Retinal pigment epithelial cell (primary cell): ENCODE results near the gene ERP27.

Experiments used
- DNase-seq: peaks from one replicate; pipeline ENCODE4 v3.0.0-alpha.2; 2010; ENCODE audit warnings: low read depth
- H3K4me3 ChIP-seq: 2 replicates; pipeline ENCODE4 v1.5.1; 2011; ENCODE audit warnings: mild to moderate bottlenecking, low read length, control low read depth, moderate library complexity
- CTCF ChIP-seq: conservative IDR thresholded peaks from 2 replicates; pipeline ENCODE4 v1.5.1; 2011; ENCODE audit warnings: low read depth, low read length, control low read depth, inconsistent platforms

Gene ERP27

GRCh38 chr12:14874882-14875281 lies 63.5 kb downstream of the ERP27 start:
- H3K4me3 ChIP-seq, result no peak overlapping the region
- no peak for DNase-seq
- no peak for TF ChIP-seq CTCF

GRCh38 chr12:14873440-14874185 lies 64.7 kb downstream of the ERP27 start:
- TF ChIP-seq CTCF, result no peak
- no peak overlapping the region for H3K4me3 ChIP-seq
- no peak for DNase-seq

- no peak for TF ChIP-seq CTCF
- no peak for DNase-seq
- no peak overlapping the region for H3K4me3 ChIP-seq
Observed at GRCh38 chr12:14871886-14872285, 66.5 kb downstream of the ERP27 start.

- TF ChIP-seq CTCF, result no peak
- no peak overlapping the region for H3K4me3 ChIP-seq
- DNase-seq, result no peak
Observed at GRCh38 chr12:14871247-14871646, 67.1 kb downstream of the ERP27 start.

- no peak for DNase-seq
- no peak for TF ChIP-seq CTCF
- no peak overlapping the region for H3K4me3 ChIP-seq
Observed at GRCh38 chr12:14868916-14869506, 69.3 kb downstream of the ERP27 start.
